Astrocyte (in vitro differentiated cells and primary cell): ENCODE measurements around the gene ELSPBP1. TPM values are rescaled to one million over a fixed set of nuclear protein-coding genes. Genes with fewer than 3 reads are reported as not detected.
"Not testable (repeated sequence)": the region's sequence is repeated elsewhere in the genome, so short reads cannot be mapped to it uniquely, and the experiment has no call there.

ENCODE experiments used
- DNase-seq: peaks from one replicate; pipeline ENCODE4 v3.0.0-alpha.2; 2010; ENCODE audit warnings: low read depth
- FAIRE-seq: peaks from 2 replicates; lab custom pipeline; 2011; peaks lifted over from hg19 to GRCh38; lab: Jason Lieb, UNC
- H2AFZ ChIP-seq: 2 replicates; pipeline ENCODE4 v1.6.0; 2012; ENCODE audit warnings: low read depth, low read length, inconsistent platforms
- H3K27ac ChIP-seq: 2 replicates; pipeline ENCODE4 v1.5.1; 2011; ENCODE audit warnings: low read depth, low read length, inconsistent platforms
- H3K27me3 ChIP-seq: 2 replicates; pipeline ENCODE4 v1.6.0; 2011; ENCODE audit warnings: low read length, inconsistent platforms; ENCODE audit not compliant: insufficient read depth
- H3K36me3 ChIP-seq: 2 replicates; pipeline ENCODE4 v1.5.1; 2011; ENCODE audit warnings: low read length, inconsistent platforms; ENCODE audit not compliant: insufficient read depth
- H3K4me1 ChIP-seq: 2 replicates; pipeline ENCODE4 v1.5.1; 2011; ENCODE audit warnings: low read length, inconsistent platforms; ENCODE audit not compliant: insufficient read depth
- H3K4me2 ChIP-seq: 2 replicates; pipeline ENCODE4 v1.6.0; 2012; ENCODE audit warnings: low read length, inconsistent platforms
- H3K4me3 ChIP-seq: 2 replicates; pipeline ENCODE4 v1.5.1; 2011; ENCODE audit warnings: low read depth, mild to moderate bottlenecking, low read length, inconsistent platforms; ENCODE audit not compliant: insufficient read depth
- H3K79me2 ChIP-seq: 2 replicates; pipeline ENCODE4 v1.6.0; 2012; ENCODE audit warnings: mild to moderate bottlenecking, low read length, inconsistent platforms; ENCODE audit not compliant: insufficient read depth
- H3K9ac ChIP-seq: 2 replicates; pipeline ENCODE4 v1.6.0; 2012; ENCODE audit warnings: mild to moderate bottlenecking, low read length, inconsistent platforms
- H3K9me3 ChIP-seq: 2 replicates; pipeline ENCODE4 v1.5.1; 2012; ENCODE audit warnings: low read depth, mild to moderate bottlenecking, low read length, inconsistent platforms; ENCODE audit not compliant: insufficient read depth
- H4K20me1 ChIP-seq: 2 replicates; pipeline ENCODE4 v1.6.0; 2012; ENCODE audit warnings: low read length, inconsistent platforms; ENCODE audit not compliant: insufficient read depth
- H3K27ac Mint-ChIP-seq: one replicate; pipeline ENCODE4 v1.8.0; 2021; ENCODE audit warnings: mild to moderate bottlenecking, mixed read lengths; ENCODE audit not compliant: unreplicated experiment
- H3K27me3 Mint-ChIP-seq: one replicate; pipeline ENCODE4 v1.8.0; 2021; ENCODE audit warnings: low read depth, mixed read lengths; ENCODE audit not compliant: unreplicated experiment
- H3K36me3 Mint-ChIP-seq: one replicate; pipeline ENCODE4 v1.8.0; 2021; ENCODE audit warnings: low read depth, mixed read lengths; ENCODE audit not compliant: unreplicated experiment
- H3K4me1 Mint-ChIP-seq: one replicate; pipeline ENCODE4 v1.8.0; 2021; ENCODE audit warnings: low read depth, mixed read lengths; ENCODE audit not compliant: unreplicated experiment
- H3K4me3 Mint-ChIP-seq: one replicate; pipeline ENCODE4 v1.8.0; 2021; ENCODE audit warnings: mild to moderate bottlenecking, moderate library complexity, mixed read lengths; ENCODE audit not compliant: unreplicated experiment
- H3K9me3 Mint-ChIP-seq: one replicate; pipeline ENCODE4 v1.8.0; 2021; ENCODE audit warnings: mild to moderate bottlenecking, mixed read lengths; ENCODE audit not compliant: unreplicated experiment
- EZH2 ChIP-seq: IDR thresholded peaks from 2 replicates; pipeline ENCODE4 v1.6.1; 2012; ENCODE audit warnings: mild to moderate bottlenecking, low read length, inconsistent platforms; ENCODE audit not compliant: insufficient read depth
- total RNA-seq: library from RNA; stranded (reverse); gene quantifications from 2 replicates; pipeline ENCODE4 v1.2.1, GENCODE V29; 2021
- TF ChIP-seq, protein P1 (sequence below): IDR thresholded peaks from 2 replicates; pipeline ENCODE4 v1.5.1; 2011; ENCODE audit warnings: low read depth, mild to moderate bottlenecking, inconsistent platforms, low read length, moderate library complexity; ENCODE audit not compliant: insufficient read depth

ELSPBP1 gene
- total RNA-seq, 1 donor from 2014 or later: not detected

DNA sequence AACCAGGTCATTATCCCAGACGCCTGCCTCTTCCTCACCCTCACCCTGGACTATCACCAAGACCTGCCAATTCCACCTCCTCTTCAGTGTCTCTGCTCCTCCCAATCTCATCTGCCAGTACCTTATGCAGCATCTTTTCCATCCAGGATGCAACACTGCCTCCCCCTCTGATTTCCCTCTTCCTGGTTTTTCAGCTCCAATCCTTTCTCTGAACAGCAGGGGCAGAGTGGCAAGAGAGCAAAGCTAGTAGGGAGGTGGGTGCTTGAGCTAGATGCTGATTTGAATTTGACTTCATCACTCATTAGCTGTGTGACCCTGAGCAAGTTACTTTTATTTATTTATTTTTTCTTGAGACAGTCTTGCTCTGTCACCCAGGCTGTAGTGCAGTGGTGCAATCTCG, 75.0 kb downstream of the ELSPBP1 start:
- peaks cover 6% of the 10 kb centered on the region for H3K9me3 Mint-ChIP-seq
- H3K27ac Mint-ChIP-seq: no peak overlapping the region
- Histone ChIP-seq H3K36me3 (no peaks in the 10 kb centered on the region), H3K27ac (no peak overlapping the region), H3K27me3 (no peaks in the 10 kb centered on the region), H3K4me2 (no peak overlapping the region), H3K4me3 (no peak overlapping the region), H4K20me1 (no peaks in the 10 kb centered on the region), H3K9me3 (no peaks in the 10 kb centered on the region), H3K79me2 (no peaks in the 10 kb centered on the region), H2AFZ (no peak overlapping the region), H3K9ac (no peak overlapping the region), H3K4me1 (no peaks in the 10 kb centered on the region)
- TF ChIP-seq EZH2: no peak
- TF ChIP-seq, protein P1, sequence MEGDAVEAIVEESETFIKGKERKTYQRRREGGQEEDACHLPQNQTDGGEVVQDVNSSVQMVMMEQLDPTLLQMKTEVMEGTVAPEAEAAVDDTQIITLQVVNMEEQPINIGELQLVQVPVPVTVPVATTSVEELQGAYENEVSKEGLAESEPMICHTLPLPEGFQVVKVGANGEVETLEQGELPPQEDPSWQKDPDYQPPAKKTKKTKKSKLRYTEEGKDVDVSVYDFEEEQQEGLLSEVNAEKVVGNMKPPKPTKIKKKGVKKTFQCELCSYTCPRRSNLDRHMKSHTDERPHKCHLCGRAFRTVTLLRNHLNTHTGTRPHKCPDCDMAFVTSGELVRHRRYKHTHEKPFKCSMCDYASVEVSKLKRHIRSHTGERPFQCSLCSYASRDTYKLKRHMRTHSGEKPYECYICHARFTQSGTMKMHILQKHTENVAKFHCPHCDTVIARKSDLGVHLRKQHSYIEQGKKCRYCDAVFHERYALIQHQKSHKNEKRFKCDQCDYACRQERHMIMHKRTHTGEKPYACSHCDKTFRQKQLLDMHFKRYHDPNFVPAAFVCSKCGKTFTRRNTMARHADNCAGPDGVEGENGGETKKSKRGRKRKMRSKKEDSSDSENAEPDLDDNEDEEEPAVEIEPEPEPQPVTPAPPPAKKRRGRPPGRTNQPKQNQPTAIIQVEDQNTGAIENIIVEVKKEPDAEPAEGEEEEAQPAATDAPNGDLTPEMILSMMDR: no peak
- H3K27me3 Mint-ChIP-seq: peaks cover 3% of the 10 kb centered on the region
- DNase-seq: no peak
- no peak for FAIRE-seq
- H3K4me1 Mint-ChIP-seq: no peaks in the 10 kb centered on the region
- H3K4me3 Mint-ChIP-seq: no peak overlapping the region
- H3K36me3 Mint-ChIP-seq: peaks cover 2% of the 10 kb centered on the region

DNA sequence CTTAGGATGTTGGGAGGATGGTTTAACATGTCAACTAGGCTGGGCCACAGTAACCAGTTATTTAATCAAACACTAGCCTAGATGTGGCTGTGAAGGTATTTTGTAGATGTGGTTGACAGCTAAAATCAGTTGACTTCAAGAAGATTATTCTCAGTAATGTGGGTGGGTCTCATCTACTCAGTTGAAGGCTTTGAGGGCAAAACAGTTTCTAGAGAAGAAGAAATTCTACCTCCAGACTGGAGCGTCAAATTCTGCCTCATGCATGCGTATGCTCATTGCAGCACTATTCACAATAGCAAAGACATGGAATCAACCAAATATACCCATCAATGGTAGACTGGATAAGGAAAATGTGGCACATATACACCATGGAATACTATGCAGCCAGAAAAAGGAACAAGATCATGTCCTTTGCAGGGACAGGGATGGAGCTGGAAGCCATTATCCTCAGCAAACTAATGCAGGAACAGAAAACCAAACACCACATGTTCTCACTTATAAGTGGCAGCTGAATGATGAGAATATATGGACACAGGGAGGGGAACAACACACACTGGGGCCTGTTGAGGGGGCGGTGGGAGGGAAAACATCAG, 75.8 kb downstream of the ELSPBP1 start:
- not testable (repeated sequence) for H3K9me3 Mint-ChIP-seq, DNase-seq, H3K79me2 ChIP-seq, H4K20me1 ChIP-seq, H3K4me1 ChIP-seq, H3K4me2 ChIP-seq, H3K27me3 ChIP-seq, H3K27ac Mint-ChIP-seq, FAIRE-seq, H3K36me3 Mint-ChIP-seq, H3K4me3 ChIP-seq, H3K36me3 ChIP-seq, H3K4me1 Mint-ChIP-seq, H2AFZ ChIP-seq, H3K27ac ChIP-seq, H3K9me3 ChIP-seq, H3K9ac ChIP-seq, H3K4me3 Mint-ChIP-seq, H3K27me3 Mint-ChIP-seq

Other genes starting within 250 kb of the ELSPBP1 start
- 79.4 and 89.9 TPM in 2 replicates for gene NOP53, start 249.1 kb upstream of the ELSPBP1 start, total RNA-seq
- 257 and 279 TPM in 2 replicates for gene SELENOW, start 215.9 kb upstream of the ELSPBP1 start, total RNA-seq
- gene TPRX1, start 190.1 kb upstream of the ELSPBP1 start, total RNA-seq: not detected in 2 replicates
- gene CRX, start 172.7 kb upstream of the ELSPBP1 start, total RNA-seq: not detected in 2 replicates
- gene TPRX2, start 135.4 kb upstream of the ELSPBP1 start, total RNA-seq: not detected in 2 replicates
- gene SULT2A1, start 108.3 kb upstream of the ELSPBP1 start, total RNA-seq: not detected in 2 replicates
- gene BSPH1, start 2.5 kb upstream of the ELSPBP1 start, total RNA-seq: not detected in 2 replicates
- gene CABP5, start 49.4 kb downstream of the ELSPBP1 start, total RNA-seq: not detected in 2 replicates
- 4.1 TPM in 2 replicates for gene PLA2G4C, start 116.2 kb downstream of the ELSPBP1 start, total RNA-seq
- gene LIG1, start 175.7 kb downstream of the ELSPBP1 start, total RNA-seq: 16.8 and 19.2 TPM in 2 replicates
- 4.7 TPM in 2 replicates for gene ZSWIM9, start 176.0 kb downstream of the ELSPBP1 start, total RNA-seq